GM10266 (cell line): ENCODE data around the gene KCNIP1.

ENCODE experiments used
- DNase-seq: peaks from one replicate; pipeline ENCODE4 v3.0.0; 2012; ENCODE audit errors: extremely low spot score
- CTCF ChIP-seq: IDR thresholded peaks from 2 replicates; pipeline ENCODE4 v1.5.1; 2012; ENCODE audit warnings: mild to moderate bottlenecking, low read depth; ENCODE audit not compliant: control insufficient read depth, insufficient read depth; ENCODE audit errors: missing control alignments

Gene KCNIP1

GRCh38 chr5:170741801-170742200 is 238.0 kb downstream of the KCNIP1 start:
- TF ChIP-seq CTCF = no peak
- DNase-seq = no peak

- DNase-seq = no peak
- no peak for TF ChIP-seq CTCF
Observed at GRCh38 chr5:170743876-170744212, 240.0 kb downstream of the KCNIP1 start.

- no peak for TF ChIP-seq CTCF
- no peak for DNase-seq
Observed at GRCh38 chr5:170745481-170746071, 241.8 kb downstream of the KCNIP1 start.

GRCh38 chr5:170746075-170746960 is 242.5 kb downstream of the KCNIP1 start:
- DNase-seq = no peak
- no peak for TF ChIP-seq CTCF

GRCh38 chr5:170746961-170747340 is 243.1 kb downstream of the KCNIP1 start:
- no peak for DNase-seq
- TF ChIP-seq CTCF = no peak

GRCh38 chr5:170747357-170747756 is 243.5 kb downstream of the KCNIP1 start:
- no peak for TF ChIP-seq CTCF
- no peak for DNase-seq

- DNase-seq = no peak
- peak; percentile 19 for TF ChIP-seq CTCF
Observed at GRCh38 chr5:170747851-170748250, 244.0 kb downstream of the KCNIP1 start.
